HEK293 (cell line): Measurements from ENCODE around the gene TMCC2.
A peak's percentile ranks its signal among the peaks of the same experiment; 100 is the strongest.

Experiments used
- CTCF ChIA-PET: fragments of 350-600 bp; formaldehyde crosslinking; extraction: SDS; loops from one replicate; lab custom pipeline; 2021; ENCODE audit warnings: antibody characterized with exemption; lab: Yijun Ruan, JAX
- POLR2A ChIA-PET: fragments of 300-600 bp; formaldehyde crosslinking; extraction: SDS; loops from one replicate; lab custom pipeline; 2020; ENCODE audit warnings: antibody characterized with exemption, inconsistent platforms; lab: Yijun Ruan, JAX
- H3K27ac ChIP-seq: fragments of 200-500 bp; sonication (Bioruptor generic); 2 replicates; pipeline ENCODE4 v1.5.1; 2014; ENCODE audit warnings: low read depth, low read length, control low read depth, inconsistent platforms; ENCODE audit errors: extremely low read depth
- H3K36me3 ChIP-seq, 2 experiments: fragments of 200-500 bp in 1 of 2; sonication (Bioruptor generic) in 1 of 2; 1 replicate in 1 of 2; 2 replicates in 1 of 2; pipeline ENCODE4 v1.5.1; 2014 to 2017; ENCODE audit warnings: inconsistent platforms in 2 of 2, low read length in 2 of 2; ENCODE audit not compliant: control insufficient read depth in 2 of 2, insufficient read depth in 1 of 2
- H3K4me1 ChIP-seq: fragments of 200-500 bp; sonication (Bioruptor generic); 2 replicates; pipeline ENCODE4 v1.5.1; 2014; ENCODE audit warnings: mild to moderate bottlenecking, low read length, inconsistent platforms; ENCODE audit not compliant: control insufficient read depth, insufficient read depth
- H3K4me3 ChIP-seq: 2 replicates; pipeline ENCODE4 v1.5.1; 2011; ENCODE audit warnings: low read depth, mild to moderate bottlenecking, control low read depth, low read length, moderate library complexity
- H3K9me3 ChIP-seq: fragments of 200-500 bp; sonication (Bioruptor generic); 2 replicates; pipeline ENCODE4 v1.5.1; 2014; ENCODE audit warnings: low read depth, low read length, inconsistent platforms; ENCODE audit not compliant: control insufficient read depth, insufficient read depth
- EGR2 ChIP-seq: fragments of 450-650 bp; formaldehyde crosslinking; IDR thresholded peaks from 2 replicates; pipeline ENCODE4 v1.5.1; 2016; ENCODE audit warnings: low read depth, missing biosample characterization, missing genetic modification characterization
- INSM2 ChIP-seq: fragments of 450-650 bp; formaldehyde crosslinking; IDR thresholded peaks from 2 replicates; pipeline ENCODE4 v1.5.1; 2016; ENCODE audit warnings: missing biosample characterization, missing genetic modification characterization
- KLF17 ChIP-seq: fragments of 450-650 bp; formaldehyde crosslinking; IDR thresholded peaks from 2 replicates; pipeline ENCODE4 v1.5.1; 2016; ENCODE audit warnings: missing biosample characterization, missing genetic modification characterization
- KLF9 ChIP-seq: fragments of 450-650 bp; formaldehyde crosslinking; IDR thresholded peaks from 2 replicates; pipeline ENCODE4 v1.5.1; 2016; ENCODE audit warnings: missing biosample characterization, missing genetic modification characterization, low read depth
- MZF1 ChIP-seq: fragments of 450-650 bp; formaldehyde crosslinking; IDR thresholded peaks from 2 replicates; pipeline ENCODE4 v1.5.1; 2017; ENCODE audit warnings: missing biosample characterization, missing genetic modification characterization, borderline replicate concordance
- ZBTB7A ChIP-seq: fragments of 450-650 bp; formaldehyde crosslinking; IDR thresholded peaks from 2 replicates; pipeline ENCODE4 v1.5.1; 2016; ENCODE audit warnings: low read depth, missing biosample characterization, missing genetic modification characterization
- ZNF146 ChIP-seq: fragments of 450-650 bp; formaldehyde crosslinking; IDR thresholded peaks from 2 replicates; pipeline ENCODE4 v1.5.1; 2016; ENCODE audit warnings: missing biosample characterization, missing genetic modification characterization
- ZNF26 ChIP-seq: fragments of 450-650 bp; formaldehyde crosslinking; IDR thresholded peaks from 2 replicates; pipeline ENCODE4 v1.5.1; 2016; ENCODE audit warnings: missing biosample characterization, missing genetic modification characterization
- ZNF311 ChIP-seq: fragments of 450-650 bp; formaldehyde crosslinking; IDR thresholded peaks from 2 replicates; pipeline ENCODE4 v1.5.1; 2017; ENCODE audit warnings: missing biosample characterization, missing genetic modification characterization, borderline replicate concordance
- ZNF398 ChIP-seq: fragments of 450-650 bp; formaldehyde crosslinking; IDR thresholded peaks from 2 replicates; pipeline ENCODE4 v1.5.1; 2017; ENCODE audit warnings: missing biosample characterization, missing genetic modification characterization
- ZNF513 ChIP-seq: fragments of 450-650 bp; IDR thresholded peaks from 2 replicates; pipeline ENCODE4 v1.5.1; 2018; ENCODE audit warnings: missing biosample characterization, missing genetic modification characterization
- ZNF571 ChIP-seq: fragments of 450-650 bp; formaldehyde crosslinking; IDR thresholded peaks from 2 replicates; pipeline ENCODE4 v1.5.0; 2017; ENCODE audit warnings: missing biosample characterization, missing genetic modification characterization
- TF ChIP-seq, protein P1 (sequence below): fragments of 450-650 bp; formaldehyde crosslinking; IDR thresholded peaks from 2 replicates; pipeline ENCODE4 v1.5.1; 2016; ENCODE audit warnings: missing biosample characterization, missing genetic modification characterization
- TF ChIP-seq, protein P2 (sequence below): fragments of 450-650 bp; formaldehyde crosslinking; IDR thresholded peaks from 2 replicates; pipeline ENCODE4 v1.5.1; 2016; ENCODE audit warnings: missing biosample characterization, missing genetic modification characterization

Gene TMCC2

GRCh38 chr1:205229399-205229871 is 1.7 kb downstream of the TMCC2 start (continued):
- TF ChIP-seq ZNF146 (tag by site-specific recombination) (no peak), ZNF311 (tag by site-specific recombination) (no peak), ZNF398 (no peak), ZNF571 (tag by site-specific recombination) (no peak), INSM2 (tag by site-specific recombination) (0 out of 2 replicates have a peak, but pooled peaks have one; percentile 19), KLF9 (no peak), ZNF26 (tag by site-specific recombination) (no peak), EGR2 (tag by site-specific recombination) (0 out of 2 replicates have a peak, but pooled peaks have one; percentile 6)
- TF ChIP-seq, protein P1, sequence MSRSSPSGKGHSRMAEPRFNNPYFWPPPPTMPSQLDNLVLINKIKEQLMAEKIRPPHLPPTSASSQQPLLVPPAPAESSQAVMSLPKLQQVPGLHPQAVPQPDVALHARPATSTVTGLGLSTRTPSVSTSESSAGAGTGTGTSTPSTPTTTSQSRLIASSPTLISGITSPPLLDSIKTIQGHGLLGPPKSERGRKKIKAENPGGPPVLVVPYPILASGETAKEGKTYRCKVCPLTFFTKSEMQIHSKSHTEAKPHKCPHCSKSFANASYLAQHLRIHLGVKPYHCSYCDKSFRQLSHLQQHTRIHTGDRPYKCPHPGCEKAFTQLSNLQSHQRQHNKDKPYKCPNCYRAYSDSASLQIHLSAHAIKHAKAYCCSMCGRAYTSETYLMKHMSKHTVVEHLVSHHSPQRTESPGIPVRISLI (tag by site-specific recombination) = no peak
- TF ChIP-seq, all 188 proteins: peak for 15

- Histone ChIP-seq H3K4me1 (peaks cover 16% of the 10 kb centered on the region), H3K27ac (no peak overlapping the region), H3K4me3 (no peak overlapping the region; the same call in 1 of the 2 replicates), H3K9me3 (no peaks in the 10 kb centered on the region)
- CTCF ChIA-PET = interaction anchor here (0.5 to 10.4 kb wide), 25 partner anchors 10 to 288 kb away, joined by 3 to 253 read pairs (median 3); no protein-coding TSS in a partner anchor
- no peak for TF ChIP-seq MZF1 (tag by site-specific recombination)
- TF ChIP-seq, protein P2, sequence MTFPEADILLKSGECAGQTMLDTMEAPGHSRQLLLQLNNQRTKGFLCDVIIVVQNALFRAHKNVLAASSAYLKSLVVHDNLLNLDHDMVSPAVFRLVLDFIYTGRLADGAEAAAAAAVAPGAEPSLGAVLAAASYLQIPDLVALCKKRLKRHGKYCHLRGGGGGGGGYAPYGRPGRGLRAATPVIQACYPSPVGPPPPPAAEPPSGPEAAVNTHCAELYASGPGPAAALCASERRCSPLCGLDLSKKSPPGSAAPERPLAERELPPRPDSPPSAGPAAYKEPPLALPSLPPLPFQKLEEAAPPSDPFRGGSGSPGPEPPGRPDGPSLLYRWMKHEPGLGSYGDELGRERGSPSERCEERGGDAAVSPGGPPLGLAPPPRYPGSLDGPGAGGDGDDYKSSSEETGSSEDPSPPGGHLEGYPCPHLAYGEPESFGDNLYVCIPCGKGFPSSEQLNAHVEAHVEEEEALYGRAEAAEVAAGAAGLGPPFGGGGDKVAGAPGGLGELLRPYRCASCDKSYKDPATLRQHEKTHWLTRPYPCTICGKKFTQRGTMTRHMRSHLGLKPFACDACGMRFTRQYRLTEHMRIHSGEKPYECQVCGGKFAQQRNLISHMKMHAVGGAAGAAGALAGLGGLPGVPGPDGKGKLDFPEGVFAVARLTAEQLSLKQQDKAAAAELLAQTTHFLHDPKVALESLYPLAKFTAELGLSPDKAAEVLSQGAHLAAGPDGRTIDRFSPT (tag by site-specific recombination) = no peak
- no peak for TF ChIP-seq ZBTB7A (tag by site-specific recombination)
- no peak for TF ChIP-seq KLF17 (tag by site-specific recombination)
- no peak for TF ChIP-seq ZNF513 (tag by site-specific recombination)
- TF ChIP-seq, all 188 proteins: peak for 0
- H3K36me3 ChIP-seq = no peaks in the 10 kb centered on the region
- POLR2A ChIA-PET = interaction anchor here (0.6 to 3.1 kb wide), 14 partner anchors 8 to 108 kb away, joined by 3 to 20 read pairs (median 6); partner anchors contain the start of gene RBBP5
These were observed 2.4 kb downstream of the TMCC2 start for GRCh38 chr1:205229916-205230700.
